HUDEP-2 (cell line): ENCODE results near the gene FCGBP.
A peak's percentile ranks its signal among the peaks of the same experiment; 100 is the strongest.
"Not testable (repeated sequence)": the region's sequence is repeated elsewhere in the genome, so short reads cannot be mapped to it uniquely, and the experiment has no call there.

ENCODE experiments used
- DNase-seq, 76 experiments: peaks; one replicate each; lab custom pipeline; 2025; ENCODE audit not compliant: unreplicated experiment in 76 of 76; lab: John Stamatoyannopoulos, UW

The FCGBP gene

GRCh38 chr19:39892506-39892902 lies 41.9 kb downstream of the FCGBP start:
- not testable (repeated sequence) for DNase-seq

DNA sequence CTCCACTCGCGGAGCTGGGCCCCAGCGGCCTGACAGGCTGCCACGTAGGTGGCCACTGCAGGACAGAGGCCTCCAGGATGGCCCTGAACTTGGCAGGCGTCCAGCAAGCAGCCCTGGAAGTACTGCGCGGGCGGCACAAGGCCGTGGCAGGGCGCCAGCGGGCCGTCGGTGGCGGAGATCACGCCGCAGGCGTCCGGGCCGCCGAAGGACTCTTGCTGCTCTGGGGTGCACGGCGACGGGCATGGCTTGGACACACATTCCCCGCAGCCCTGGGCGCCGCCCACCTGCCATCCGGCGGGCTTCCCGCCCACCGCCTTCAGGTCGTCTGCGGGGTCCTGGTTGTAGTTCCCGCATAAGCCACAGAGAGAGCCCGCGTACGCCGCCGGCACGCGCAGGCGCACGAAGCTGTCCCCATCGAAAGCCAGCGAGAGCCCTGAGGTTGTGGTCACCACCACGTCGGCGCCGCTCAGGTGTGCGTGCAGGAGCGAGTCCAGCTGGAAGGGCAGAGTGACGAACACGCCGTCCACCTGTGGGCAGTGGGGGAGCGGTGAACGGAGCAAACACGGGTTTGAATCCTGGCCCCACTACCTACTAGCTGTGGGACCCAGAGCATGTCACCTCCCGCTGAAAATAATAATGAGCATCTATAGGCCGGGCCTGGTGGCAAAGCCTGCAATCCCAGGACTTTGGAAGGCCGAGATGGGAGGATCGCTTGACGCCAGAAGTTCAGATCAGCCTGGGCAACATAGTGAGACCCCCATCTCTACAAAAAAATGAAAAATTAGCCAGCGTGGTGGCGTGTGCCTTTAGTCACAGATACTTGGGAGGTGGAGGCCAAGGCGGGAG lies 42.6 kb downstream of the FCGBP start:
- peak in 7 of 76 experiments; percentile 12 to 42 (median 16) for DNase-seq

- DNase-seq = no peak
Observed at GRCh38 chr19:39890755-39891551, 43.5 kb downstream of the FCGBP start.

- not testable (repeated sequence) for DNase-seq
Observed at GRCh38 chr19:39889872-39890754, 44.3 kb downstream of the FCGBP start.

- not testable (repeated sequence) for DNase-seq
Observed at GRCh38 chr19:39887456-39887951, 46.9 kb downstream of the FCGBP start.

DNA sequence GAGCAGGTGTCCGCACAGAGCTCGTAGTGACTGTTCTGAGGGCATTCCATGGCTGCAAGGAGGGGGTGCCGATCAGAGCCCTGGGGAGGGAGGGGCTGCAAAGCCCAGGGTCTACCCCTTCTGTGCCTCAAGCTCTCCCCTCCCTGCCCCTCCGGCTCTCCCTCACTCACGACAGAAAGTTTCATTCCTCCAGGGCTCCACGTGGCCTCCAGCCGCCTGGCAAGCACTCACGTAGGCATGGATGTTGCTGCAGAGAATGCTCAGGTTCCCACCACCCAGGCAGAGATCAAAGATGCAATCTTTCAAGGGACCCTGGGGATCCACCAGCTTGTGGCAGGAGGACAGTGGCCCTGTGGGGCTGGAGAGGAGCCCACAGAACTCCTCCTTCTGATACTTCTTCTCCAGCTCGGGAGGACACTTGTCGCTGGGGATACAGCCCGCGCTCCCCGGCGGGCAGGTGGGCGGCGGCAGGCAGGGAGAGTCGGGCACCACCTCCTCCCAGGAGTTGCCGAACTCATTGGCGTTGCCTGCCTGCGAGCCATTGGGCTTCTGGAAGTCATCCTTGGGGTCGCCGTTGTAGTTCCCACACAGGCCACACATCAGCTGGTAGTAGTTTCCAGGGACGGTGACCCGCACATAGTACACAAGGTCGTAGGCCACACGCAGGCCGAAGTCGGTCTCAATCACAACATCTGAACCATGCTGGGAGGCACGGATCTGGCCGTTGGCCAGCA lies 48.4 kb downstream of the FCGBP start:
- DNase-seq = not testable (repeated sequence)

- DNase-seq = not testable (repeated sequence)
Observed at GRCh38 chr19:39884721-39885120, 49.7 kb downstream of the FCGBP start.
